Transverse colon (tissue), 4 donors: Measurements from ENCODE around the gene POMGNT1. TPM values are rescaled to one million over a fixed set of nuclear protein-coding genes. Genes with fewer than 3 reads are reported as not detected.

ENCODE experiments used
- DNase-seq: peaks from one replicate; pipeline ENCODE4 v3.0.0-alpha.2; 2019
- H3K27ac ChIP-seq, 4 donors: fragments of 200-600 bp; sonication (generic); 2 replicates each; pipeline ENCODE4 v1.5.1; 2016 to 2018; ENCODE audit warnings: inconsistent platforms in 4 of 4
- H3K27me3 ChIP-seq: fragments of 200-600 bp; sonication (generic); 2 replicates; pipeline ENCODE4 v1.5.1; 2017; ENCODE audit warnings: inconsistent platforms
- H3K36me3 ChIP-seq, 4 donors: fragments of 200-600 bp; sonication (generic); 2 replicates each; pipeline ENCODE4 v1.5.1; 2017 to 2019; ENCODE audit warnings: inconsistent platforms in 4 of 4
- H3K4me1 ChIP-seq, 4 donors: fragments of 200-600 bp; sonication (generic); 2 replicates each; pipeline ENCODE4 v1.5.1; 2017 to 2020; ENCODE audit warnings: inconsistent platforms in 4 of 4
- H3K4me3 ChIP-seq, 4 donors: fragments of 200-600 bp; sonication (generic); 1 replicate in 1 of 4; 2 replicates in 3 of 4; pipeline versions ENCODE4 v1.5.1 to v1.6.1; 2017 to 2019; ENCODE audit warnings: inconsistent platforms in 4 of 4
- H3K9me3 ChIP-seq, 2 donors: fragments of 200-600 bp; sonication (generic); 2 replicates each; pipeline ENCODE4 v1.5.1; 2017 to 2019; ENCODE audit warnings: inconsistent platforms in 2 of 2
- EP300 ChIP-seq: sonication (generic); formaldehyde crosslinking; IDR thresholded peaks from one replicate; pipeline ENCODE4 v1.6.1; 2017; ENCODE audit warnings: antibody characterized with exemption, low read depth
- POLR2A ChIP-seq: fragments of 450-650 bp; IDR thresholded peaks from one replicate; pipeline ENCODE4 v1.6.1; 2016; ENCODE audit warnings: antibody characterized with exemption, mild to moderate bottlenecking, moderate library complexity
- POLR2AphosphoS5 ChIP-seq, 3 donors: sonication (generic); formaldehyde crosslinking; IDR thresholded peaks; one replicate each; pipeline ENCODE4 v1.6.1; 2016; ENCODE audit warnings: antibody characterized with exemption in 3 of 3
- WGBS, 2 donors: methylation state at CpG; one replicate each; pipeline ENCODE4 v1.1.5; 2018; ENCODE audit warnings: low coverage in 1 of 2; 5-methylcytosine and 5-hydroxymethylcytosine counted together
- in situ Hi-C, 4 donors: fragments of 200-750 bp; cut with MboI; loops; one replicate each; pipeline versions ENCODE4 v1.15.0 to v1.15.1; 2017; ENCODE audit warnings: low sequenced_read_pairs in 3 of 4, low pct_ligation_motif_present in 1 of 4, low pct_unique_long_range_greater_than_20kb in 1 of 4
- intact Hi-C: fragments of 100-400 bp; cut with DNase I; formaldehyde crosslinking; loops from one replicate; pipeline ENCODE4 v1.15.1; 2023; ENCODE audit warnings: low total_unique reads
- small RNA-seq, 4 donors: library from RNA; depleted of rRNA; stranded (forward); fragments of <200 nt; gene quantifications; one replicate each; pipeline ENCODE3, GENCODE V24; 2016
- total RNA-seq, 4 donors: library from RNA; depleted of rRNA; stranded (reverse); fragments of >200 nt; gene quantifications; one replicate each; pipeline ENCODE4 v1.1.0, GENCODE V29; 2016
- TF ChIP-seq, protein P1 (sequence below), 5 experiments: fragments of 200-600 bp in 3 of 5; fragments of 450-650 bp in 2 of 5; sonication (generic) in 3 of 5; IDR thresholded peaks; 1 replicate in 2 of 5; 2 replicates in 3 of 5; pipeline ENCODE4 v1.5.1; 2016 to 2017; ENCODE audit warnings: antibody characterized with exemption in 5 of 5, inconsistent platforms in 3 of 5, mild to moderate bottlenecking in 2 of 5, moderate library complexity in 1 of 5

The POMGNT1 gene
- total RNA-seq, 4 donors from 2014 or later: 13.3 to 35.5 (median 27.6) TPM

DNA sequence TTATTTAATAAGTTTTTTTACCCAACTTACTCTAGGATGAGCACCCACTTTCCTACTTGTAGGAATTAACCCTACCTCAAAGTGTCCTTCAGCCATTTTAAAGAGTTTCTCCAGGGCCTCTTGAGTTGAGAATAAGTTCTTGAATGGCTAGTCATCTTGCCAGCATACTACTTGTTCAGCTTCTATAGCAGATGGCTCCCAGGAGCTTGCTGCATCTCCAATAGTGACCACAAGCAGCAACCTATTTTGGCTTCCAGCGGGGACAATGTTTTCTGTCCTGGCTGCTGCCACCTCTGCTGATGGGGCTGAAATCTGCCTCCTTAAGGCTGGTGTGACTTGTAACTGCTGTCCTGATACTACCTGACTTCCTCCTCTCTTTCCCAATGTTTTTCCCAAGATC lies 45.0 kb downstream of the POMGNT1 start:
- WGBS, 2 donors: 100% methylated on average over 1 of the region's 1 CpG; no CpG with 5 or more reads in 1 of the 2 donors
- H3K4me1 ChIP-seq: no peaks in the 10 kb centered on the region
- in situ Hi-C loops (no loop called here), intact Hi-C loops (no loop called here)
- no peaks in the 10 kb centered on the region for H3K36me3 ChIP-seq
- no peaks in the 10 kb centered on the region for H3K9me3 ChIP-seq
- no peak for TF ChIP-seq POLR2A
- TF ChIP-seq POLR2AphosphoS5 (IDR thresholded peaks at IDR 0.05): no peak
- TF ChIP-seq EP300: no peak
- TF ChIP-seq, protein P1, sequence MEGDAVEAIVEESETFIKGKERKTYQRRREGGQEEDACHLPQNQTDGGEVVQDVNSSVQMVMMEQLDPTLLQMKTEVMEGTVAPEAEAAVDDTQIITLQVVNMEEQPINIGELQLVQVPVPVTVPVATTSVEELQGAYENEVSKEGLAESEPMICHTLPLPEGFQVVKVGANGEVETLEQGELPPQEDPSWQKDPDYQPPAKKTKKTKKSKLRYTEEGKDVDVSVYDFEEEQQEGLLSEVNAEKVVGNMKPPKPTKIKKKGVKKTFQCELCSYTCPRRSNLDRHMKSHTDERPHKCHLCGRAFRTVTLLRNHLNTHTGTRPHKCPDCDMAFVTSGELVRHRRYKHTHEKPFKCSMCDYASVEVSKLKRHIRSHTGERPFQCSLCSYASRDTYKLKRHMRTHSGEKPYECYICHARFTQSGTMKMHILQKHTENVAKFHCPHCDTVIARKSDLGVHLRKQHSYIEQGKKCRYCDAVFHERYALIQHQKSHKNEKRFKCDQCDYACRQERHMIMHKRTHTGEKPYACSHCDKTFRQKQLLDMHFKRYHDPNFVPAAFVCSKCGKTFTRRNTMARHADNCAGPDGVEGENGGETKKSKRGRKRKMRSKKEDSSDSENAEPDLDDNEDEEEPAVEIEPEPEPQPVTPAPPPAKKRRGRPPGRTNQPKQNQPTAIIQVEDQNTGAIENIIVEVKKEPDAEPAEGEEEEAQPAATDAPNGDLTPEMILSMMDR (IDR thresholded peaks at IDR 0.05): no peak
- H3K4me3 ChIP-seq: no peak overlapping the region
- no peak for DNase-seq
- no peaks in the 10 kb centered on the region for H3K27me3 ChIP-seq
- H3K27ac ChIP-seq: no peak overlapping the region

- intact Hi-C loops (no loop called here), in situ Hi-C loops (no loop called here)
- 77 to 88% methylated on average over 3 of the region's 3 CpGs for WGBS, 2 donors
- Histone ChIP-seq H3K4me3 (no peak overlapping the region), H3K9me3 (no peaks in the 10 kb centered on the region), H3K36me3 (no peaks in the 10 kb centered on the region), H3K4me1 (no peaks in the 10 kb centered on the region), H3K27ac (no peak overlapping the region), H3K27me3 (no peaks in the 10 kb centered on the region)
- no peak for TF ChIP-seq POLR2A
- TF ChIP-seq POLR2AphosphoS5 (IDR thresholded peaks at IDR 0.05): no peak
- TF ChIP-seq EP300: no peak
- TF ChIP-seq, protein P1 (IDR thresholded peaks at IDR 0.05): no peak
- no peak for DNase-seq
Measured at GRCh38 chr1:46152016-46152415, 46.2 kb downstream of the POMGNT1 start.

DNA sequence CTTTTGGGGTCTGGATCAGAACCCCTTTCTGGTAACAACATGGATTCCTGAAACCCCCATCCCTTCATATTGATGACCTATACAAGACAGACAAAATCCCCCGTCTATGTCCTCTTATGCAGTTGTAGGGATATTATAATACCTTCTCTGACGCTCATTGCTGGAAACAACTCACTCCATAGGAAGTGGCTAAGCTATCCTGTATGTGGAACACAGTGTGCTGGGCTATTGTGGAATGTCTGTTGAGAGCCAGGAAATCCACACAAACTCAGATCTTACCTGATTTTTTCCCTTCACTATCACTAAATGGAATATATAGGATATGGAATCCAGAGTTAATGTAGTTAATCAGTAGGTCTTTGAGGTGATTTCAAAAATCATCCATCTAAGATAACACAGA lies 48.1 kb downstream of the POMGNT1 start:
- H3K36me3 ChIP-seq: no peaks in the 10 kb centered on the region
- H3K4me1 ChIP-seq: no peaks in the 10 kb centered on the region
- no peak for DNase-seq
- intact Hi-C loops: no loop called here
- WGBS, 2 donors: 92 to 100% methylated on average over 1 to 2 of the region's 2 CpGs
- in situ Hi-C loops: no loop called here
- H3K9me3 ChIP-seq: no peaks in the 10 kb centered on the region
- TF ChIP-seq POLR2A (no peak), EP300 (peak; percentile 74)
- H3K27ac ChIP-seq: no peak overlapping the region
- no peak overlapping the region for H3K4me3 ChIP-seq
- H3K27me3 ChIP-seq: no peaks in the 10 kb centered on the region

DNA sequence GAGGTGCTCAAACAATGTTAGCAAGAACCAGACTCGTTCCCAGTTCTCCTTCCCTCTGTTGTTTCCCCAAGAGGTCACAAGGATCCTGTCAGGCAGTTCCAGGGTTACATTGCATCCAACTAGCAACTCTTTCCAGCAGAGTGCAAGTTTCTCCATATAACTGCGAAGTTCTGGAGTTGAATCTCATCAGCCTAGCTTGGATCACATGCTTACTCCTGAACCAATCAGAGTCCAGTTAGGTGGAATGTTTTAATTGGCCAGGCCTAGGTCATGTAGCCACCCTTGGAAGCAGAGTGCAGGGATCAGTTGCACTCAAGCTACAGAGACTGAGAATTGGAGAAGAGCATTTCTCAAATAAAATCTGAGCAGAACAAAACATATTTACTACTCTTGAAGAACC lies 49.9 kb downstream of the POMGNT1 start:
- Histone ChIP-seq H3K36me3 (no peaks in the 10 kb centered on the region), H3K27ac (no peak overlapping the region), H3K4me3 (no peak overlapping the region), H3K27me3 (no peaks in the 10 kb centered on the region), H3K9me3 (no peaks in the 10 kb centered on the region), H3K4me1 (no peaks in the 10 kb centered on the region)
- in situ Hi-C loops (no loop called here), intact Hi-C loops (no loop called here)
- DNase-seq: no peak
- TF ChIP-seq EP300 (no peak), POLR2A (no peak), POLR2AphosphoS5 (IDR thresholded peaks at IDR 0.05) (no peak)
- TF ChIP-seq, protein P1 (IDR thresholded peaks at IDR 0.05): no peak
- WGBS, 2 donors: 54 to 60% methylated on average over 2 of the region's 2 CpGs

Small RNA genes within 50 kb of the gene (small RNA-seq; reads per million reads assigned to genes)
- 0 reads per million in 4 donors for gene AL672043.1

Other genes starting within 250 kb of the POMGNT1 start
- gene PIK3R3, start 65.8 kb downstream of the POMGNT1 start, total RNA-seq: 1 to 10 TPM; 3.0 to 5.9 (median 4.7) TPM
- gene TSPAN1, start 23.3 kb downstream of the POMGNT1 start, total RNA-seq: 1,000 to 10,000 TPM in 2 of 4 donors, 100 to 1,000 TPM in 2; 228 to 1,657 (median 1,038) TPM
- gene P3R3URF, start 21.9 kb downstream of the POMGNT1 start, total RNA-seq: not detected
- gene LURAP1, start 4.9 kb upstream of the POMGNT1 start, total RNA-seq: 1 to 10 TPM in 3 of 4 donors, not detected in 1; 1.9 to 7.0 (median 2.3) TPM
- gene RAD54L, start 49.3 kb upstream of the POMGNT1 start, total RNA-seq: 10 to 100 TPM in 1 of 4 donors, 1 to 10 TPM in 3; 1.3 to 69.9 (median 3.6) TPM
- 10 to 100 TPM; 43.4 to 64.3 (median 60.5) TPM for gene LRRC41, start 105.2 kb upstream of the POMGNT1 start, total RNA-seq
- gene UQCRH, start 105.3 kb upstream of the POMGNT1 start, total RNA-seq: 100 to 1,000 TPM; 108 to 575 (median 330) TPM
- gene NSUN4, start 142.4 kb upstream of the POMGNT1 start, total RNA-seq: 10 to 100 TPM in 2 of 4 donors, 1 to 10 TPM in 2; 5.6 to 19.7 (median 12.9) TPM
- 100 to 1,000 TPM in 2 of 4 donors, 10 to 100 TPM in 2; 90.8 to 349 (median 141) TPM for gene FAAH, start 195.9 kb upstream of the POMGNT1 start, total RNA-seq